SKM-1 treated with dmso at 0.1 percent for 144 hours (cell line): ENCODE results near the gene RGL2.
"Not testable (repeated sequence)": the region's sequence is repeated elsewhere in the genome, so short reads cannot be mapped to it uniquely, and the experiment has no call there.

Source experiments
- DNase-seq: peaks from one replicate; lab custom pipeline; 2025; ENCODE audit not compliant: unreplicated experiment; lab: John Stamatoyannopoulos, UW

Gene RGL2, protein sequence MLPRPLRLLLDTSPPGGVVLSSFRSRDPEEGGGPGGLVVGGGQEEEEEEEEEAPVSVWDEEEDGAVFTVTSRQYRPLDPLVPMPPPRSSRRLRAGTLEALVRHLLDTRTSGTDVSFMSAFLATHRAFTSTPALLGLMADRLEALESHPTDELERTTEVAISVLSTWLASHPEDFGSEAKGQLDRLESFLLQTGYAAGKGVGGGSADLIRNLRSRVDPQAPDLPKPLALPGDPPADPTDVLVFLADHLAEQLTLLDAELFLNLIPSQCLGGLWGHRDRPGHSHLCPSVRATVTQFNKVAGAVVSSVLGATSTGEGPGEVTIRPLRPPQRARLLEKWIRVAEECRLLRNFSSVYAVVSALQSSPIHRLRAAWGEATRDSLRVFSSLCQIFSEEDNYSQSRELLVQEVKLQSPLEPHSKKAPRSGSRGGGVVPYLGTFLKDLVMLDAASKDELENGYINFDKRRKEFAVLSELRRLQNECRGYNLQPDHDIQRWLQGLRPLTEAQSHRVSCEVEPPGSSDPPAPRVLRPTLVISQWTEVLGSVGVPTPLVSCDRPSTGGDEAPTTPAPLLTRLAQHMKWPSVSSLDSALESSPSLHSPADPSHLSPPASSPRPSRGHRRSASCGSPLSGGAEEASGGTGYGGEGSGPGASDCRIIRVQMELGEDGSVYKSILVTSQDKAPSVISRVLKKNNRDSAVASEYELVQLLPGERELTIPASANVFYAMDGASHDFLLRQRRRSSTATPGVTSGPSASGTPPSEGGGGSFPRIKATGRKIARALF

DNA sequence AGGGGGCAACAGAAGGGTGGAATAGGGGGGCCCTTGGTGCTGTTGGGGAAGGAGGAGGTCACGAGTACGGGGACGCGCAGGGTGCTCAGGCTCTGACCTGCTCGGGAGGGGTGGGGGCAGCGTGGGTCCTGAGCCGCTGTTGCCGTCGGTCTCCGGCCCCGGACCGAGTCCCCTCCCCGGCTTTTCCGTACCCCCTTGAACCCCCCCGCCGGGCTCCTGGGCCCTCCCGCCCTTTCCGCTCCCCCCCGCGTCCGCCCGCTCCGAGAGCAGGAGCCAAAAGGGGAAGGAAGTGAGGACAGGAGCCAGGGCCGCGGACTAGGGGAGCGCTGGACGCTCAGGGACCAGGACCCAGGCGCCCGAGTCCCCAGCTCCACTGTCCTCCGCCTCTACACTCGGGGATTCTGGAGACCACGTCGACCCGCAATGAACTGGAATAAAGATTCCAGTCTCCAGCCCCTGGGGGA lies at the start of gene RGL2:
Gene RGL2, minus strand, starts transcription at position 170 of the 464 bp plus-strand sequence. CDS start 332 bp downstream, outside the sequence.
- DNase-seq: peak; percentile 76

DNA sequence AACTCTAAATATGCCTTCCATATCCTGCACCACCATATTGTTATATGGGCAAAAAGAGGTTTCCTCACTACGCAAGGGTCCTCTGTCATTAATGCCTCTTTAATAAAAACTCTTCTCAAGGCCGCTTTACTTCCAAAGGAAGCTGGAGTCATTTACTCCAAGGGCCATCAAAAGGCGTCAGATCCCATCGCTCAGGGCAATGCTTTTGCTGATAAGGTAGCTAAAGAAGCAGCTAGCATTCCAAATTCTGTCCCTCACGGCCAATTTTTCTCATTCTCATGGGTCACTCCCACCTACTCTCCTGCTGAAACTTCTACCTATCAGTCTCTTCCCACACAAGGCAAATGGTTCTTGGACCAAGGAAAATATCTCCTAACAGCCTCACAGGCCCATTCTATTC lies 49.1 kb upstream of the RGL2 start:
- no peak for DNase-seq

DNA sequence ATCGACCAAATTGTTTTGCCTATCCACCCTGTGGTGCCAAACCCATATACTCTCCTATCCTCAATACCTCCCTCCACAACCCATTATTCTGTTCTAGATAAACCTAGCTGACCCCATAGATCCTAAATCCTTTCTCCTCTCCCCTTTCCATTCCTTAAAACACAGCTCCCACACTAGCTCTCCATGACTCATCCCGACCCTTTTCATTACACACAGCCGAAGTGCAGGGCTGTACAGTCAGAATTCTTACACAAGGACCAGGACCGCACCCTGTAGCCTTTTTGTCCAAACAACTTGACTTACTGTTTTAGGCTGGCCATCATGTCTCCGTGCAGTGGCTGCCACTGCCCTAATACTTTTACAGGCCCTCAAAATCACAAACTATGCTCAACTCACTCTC lies 48.2 kb upstream of the RGL2 start:
- not testable (repeated sequence) for DNase-seq

DNA sequence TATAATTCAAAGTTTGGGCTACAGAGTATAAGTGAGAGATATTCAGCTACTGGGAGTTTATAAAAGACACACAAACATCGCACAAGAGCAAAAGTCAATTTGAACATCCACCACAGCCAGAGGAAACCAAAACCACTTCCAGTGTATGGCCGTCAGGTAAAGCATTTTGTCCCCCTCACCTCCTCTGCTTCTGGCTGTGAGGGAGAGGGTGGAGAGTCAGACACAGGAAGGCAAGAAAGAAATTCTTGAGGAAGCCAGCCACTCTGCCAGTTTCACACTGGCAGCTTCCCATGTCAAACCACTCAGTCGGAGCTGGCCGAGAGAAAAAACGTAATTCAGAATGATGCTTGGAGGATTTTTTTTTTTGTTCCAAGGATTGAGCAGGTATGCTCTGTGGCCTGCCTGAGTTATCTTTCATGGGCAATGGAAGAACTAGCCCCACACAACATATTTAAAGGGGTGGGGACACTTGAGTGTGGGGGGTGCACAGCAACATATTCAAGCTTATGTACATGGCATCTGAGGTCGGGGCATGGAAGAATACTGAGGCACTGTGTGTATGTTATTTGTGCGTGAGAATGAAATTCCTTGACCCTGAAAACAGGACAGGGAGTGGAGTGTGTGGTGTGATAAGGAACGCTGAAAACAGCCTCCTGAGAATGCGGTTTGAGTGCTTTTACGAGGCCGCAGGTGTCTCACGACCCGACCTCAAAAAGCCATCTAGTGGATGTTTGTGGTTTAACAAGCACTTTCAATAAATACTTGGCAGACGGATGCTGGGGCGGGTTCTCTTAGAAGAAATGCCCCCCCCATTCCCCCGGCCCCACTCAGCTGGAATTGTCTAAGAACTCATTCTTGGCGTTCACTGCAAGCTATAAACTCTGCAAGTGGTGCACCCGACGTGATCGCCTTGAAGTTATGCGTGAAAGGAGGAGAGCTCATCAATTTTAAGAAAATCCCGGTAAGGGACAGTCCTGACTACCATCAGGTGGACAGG lies 46.3 kb upstream of the RGL2 start:
- DNase-seq: peak; percentile 58

DNA sequence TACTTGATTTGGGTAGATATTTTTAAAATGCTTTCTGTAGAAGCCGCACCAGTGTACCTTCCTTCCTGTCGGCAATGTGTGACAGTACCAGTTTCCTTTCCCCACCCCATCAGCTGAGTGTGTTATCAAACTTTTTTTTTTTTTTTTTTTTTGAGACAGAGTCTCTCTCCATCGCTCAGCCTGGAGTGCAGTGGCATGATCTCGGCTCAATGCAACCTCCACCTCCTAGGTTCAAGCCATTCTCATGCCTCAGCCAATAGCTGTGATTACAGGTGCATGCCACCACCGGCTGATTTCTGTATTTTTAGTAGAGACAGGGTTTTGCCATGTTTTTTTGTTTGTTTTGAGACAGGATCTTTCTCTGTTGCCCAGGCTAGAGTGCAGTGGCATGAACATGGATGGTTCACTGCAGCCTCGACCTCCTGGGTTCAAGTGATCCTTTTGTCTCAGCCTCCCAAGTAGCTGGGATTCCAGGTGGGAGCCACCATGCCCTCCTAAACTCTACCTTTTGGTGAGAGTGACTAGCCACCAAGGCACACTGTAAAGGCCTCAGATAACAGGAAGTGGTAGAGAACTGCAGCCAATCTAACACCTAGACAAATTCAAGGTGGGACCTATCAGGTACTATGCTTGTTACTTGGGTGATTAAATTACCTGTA lies 45.3 kb upstream of the RGL2 start:
- no peak for DNase-seq

DNA sequence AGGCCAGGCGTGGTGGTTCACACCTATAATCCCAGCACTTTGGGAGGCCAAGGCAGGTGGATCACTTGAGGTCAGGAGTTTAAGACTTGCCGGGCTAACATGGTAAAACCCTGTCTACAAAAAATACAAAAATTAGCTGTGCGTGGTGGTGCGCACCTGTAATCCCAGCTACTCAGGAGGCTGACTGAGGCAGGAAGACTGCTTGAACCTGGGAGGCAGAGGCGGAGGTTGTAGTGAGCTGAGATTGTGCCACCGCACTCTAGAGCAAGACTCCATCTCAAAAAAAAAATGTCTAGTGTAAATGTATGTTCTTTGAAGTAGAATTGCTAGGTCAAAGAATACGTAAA lies 44.8 kb upstream of the RGL2 start:
- DNase-seq: not testable (repeated sequence)

DNA sequence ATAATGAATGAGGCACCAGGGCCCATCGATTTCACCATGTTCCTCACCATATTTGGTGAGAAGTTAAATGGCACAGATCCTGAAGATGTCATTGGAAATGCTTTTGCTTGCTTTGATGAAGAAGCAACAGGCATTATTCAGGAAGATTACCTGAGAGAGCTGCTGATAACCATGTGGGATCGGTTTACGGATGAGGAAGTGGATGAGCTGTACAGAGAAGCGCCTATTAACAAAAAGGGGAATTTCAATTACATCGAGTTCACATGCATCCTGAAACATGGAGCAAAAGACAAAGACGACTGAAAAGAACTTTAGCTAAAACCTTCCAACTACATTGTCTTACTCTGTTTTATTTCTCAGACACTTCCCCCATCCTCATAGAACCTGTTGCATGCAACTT lies 40.5 kb upstream of the RGL2 start:
- DNase-seq: no peak

DNA sequence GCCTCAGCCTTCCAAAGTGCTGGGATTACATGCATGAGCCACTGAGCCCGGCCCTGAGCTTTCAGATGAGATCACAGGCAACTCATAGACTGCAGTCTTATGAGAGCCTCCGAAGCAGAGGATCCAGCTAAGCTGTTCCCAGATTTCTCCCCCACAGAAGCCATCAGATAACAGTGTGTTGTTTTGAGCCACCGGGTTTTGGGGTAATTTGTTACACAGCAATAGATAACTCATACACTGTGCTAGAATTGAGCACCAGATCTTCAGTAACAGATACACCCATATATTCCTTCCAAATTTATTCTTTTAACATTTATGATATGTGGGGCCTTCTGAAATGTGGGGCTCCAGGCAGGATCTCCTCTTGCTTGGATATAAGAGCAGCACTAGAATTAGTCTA lies 37.8 kb upstream of the RGL2 start:
- DNase-seq: no peak

DNA sequence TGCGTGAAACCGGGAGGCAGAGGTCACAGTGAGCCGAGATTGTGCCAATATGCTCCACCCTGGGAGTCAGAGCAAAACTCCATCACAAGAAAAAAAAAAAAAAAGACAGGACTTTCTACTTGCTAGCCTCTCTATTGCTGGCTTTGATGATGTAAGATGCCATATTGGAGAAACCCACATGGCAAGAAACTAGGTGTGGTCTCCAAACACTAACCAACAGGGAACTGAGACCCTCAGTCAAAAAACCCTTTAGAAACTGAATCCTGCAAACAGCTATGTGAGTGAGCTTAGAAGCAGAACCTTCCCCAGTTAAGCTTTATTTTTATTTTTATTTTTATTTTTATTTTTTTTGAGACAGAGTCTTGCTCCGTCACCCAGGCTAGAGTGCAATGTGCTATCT lies 37.2 kb upstream of the RGL2 start:
- DNase-seq: no peak

DNA sequence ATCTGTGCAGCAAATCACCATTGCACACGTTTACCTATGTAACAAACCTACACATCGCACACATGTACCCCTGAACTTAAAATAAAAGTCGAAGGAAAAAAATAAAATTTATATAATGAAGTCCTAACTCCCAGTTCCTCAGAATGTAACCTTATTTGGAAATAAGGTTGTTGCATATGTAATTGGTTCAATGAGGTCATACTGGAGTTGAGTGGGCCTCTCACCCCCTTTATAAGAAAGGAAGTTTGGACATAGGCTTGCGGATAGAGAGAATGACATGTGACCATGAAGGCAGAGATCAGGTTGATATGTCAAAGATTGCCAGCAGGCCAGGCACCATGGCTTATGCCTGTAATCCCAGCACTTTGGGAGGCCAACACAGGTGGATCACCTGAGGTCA lies 34.9 kb upstream of the RGL2 start:
- no peak for DNase-seq

DNA sequence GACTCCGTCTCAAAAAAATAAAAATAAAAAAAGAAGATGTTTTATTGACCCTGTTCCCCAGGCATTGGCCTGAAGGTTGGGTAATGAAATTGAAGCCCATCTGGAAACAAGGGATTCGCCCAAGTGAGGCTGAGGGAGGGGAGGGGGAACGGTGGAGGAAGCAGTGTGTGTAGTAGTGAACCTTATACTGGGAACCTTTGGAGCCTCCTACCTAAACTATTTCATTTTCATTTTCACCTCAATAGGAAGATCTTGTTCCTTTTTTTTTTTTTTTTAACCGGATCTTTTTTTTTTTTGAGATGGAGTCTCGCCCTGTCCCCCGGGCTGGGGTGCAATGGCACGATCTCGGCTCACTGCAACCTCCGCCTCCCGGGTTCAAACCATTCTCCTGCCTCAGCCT lies 32.0 kb upstream of the RGL2 start:
- DNase-seq: no peak

DNA sequence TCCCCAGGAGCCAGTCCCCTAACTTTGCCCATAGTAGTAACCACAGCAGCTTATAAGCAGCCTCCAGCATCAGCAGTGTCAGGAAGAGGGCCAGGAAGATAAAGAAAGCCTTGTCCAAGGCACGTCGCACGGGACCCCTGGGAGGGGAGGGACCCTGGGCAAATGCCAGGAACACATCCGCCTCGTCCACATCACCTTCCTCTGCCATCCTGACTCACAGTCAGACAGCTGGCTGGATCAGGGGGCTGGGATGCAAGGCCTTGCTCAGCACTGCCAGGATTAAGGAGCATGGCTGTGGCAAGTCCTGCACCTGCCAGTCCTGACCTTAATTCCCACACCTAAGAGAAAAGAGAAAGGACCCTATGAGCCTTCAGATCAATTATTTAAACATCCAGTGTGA lies 30.3 kb upstream of the RGL2 start:
- no peak for DNase-seq

DNA sequence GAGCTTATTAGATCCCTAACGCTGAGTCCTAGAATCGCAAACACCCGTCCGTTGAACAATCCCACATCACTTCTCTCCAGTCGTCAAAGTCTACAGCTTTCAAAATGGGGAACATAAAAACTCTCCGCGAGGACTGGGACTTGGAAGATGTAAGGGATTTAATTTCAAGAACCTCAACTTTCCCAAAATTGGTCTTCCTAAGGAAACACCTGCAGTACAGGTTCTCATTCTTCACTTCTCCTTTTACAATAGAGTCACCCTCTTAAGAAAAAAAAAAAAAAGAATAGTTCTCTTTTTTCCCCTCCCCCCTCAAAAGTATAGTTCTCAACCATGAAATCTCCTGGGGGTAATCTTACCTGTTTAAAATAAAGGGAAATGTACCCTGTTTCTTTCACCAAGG lies 25.4 kb upstream of the RGL2 start:
- peak; percentile 9 for DNase-seq

DNA sequence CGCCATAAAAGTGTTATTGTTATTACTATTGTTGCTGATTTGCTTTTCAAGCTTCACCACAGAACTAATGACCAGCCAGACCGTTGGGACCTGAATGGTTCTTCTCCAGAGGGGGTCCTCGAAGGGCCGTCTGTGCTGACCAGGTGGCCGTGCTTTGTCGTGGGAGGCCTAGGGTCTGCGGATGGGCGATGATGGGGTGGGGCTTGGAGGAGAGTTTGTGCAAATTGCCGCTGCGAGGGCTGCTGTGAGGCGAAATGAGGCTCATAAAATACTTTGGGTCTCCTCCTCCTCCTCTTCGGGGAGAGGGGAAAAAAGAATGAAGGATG lies 24.8 kb upstream of the RGL2 start:
- DNase-seq: no peak

DNA sequence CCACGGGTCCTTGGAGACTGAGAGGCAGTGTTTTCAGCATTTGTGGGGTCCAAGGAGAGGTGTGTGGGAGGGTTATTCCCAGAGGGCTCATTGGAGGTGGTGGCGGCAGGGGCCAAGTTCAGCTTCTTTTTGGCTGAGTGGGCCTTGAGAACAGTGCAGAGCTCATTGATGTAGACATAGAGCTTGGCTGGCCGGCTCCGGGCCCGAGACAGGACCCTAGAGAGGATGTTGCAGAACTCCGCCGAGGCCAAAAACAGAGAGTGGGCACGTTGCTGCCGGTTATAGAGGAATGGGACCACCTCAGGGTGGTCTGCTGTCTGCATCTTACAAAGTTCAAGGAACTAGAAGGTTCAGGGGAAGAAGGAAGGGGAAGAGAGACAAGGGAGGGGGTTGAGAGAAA lies 22.5 kb upstream of the RGL2 start:
- no peak for DNase-seq

DNA sequence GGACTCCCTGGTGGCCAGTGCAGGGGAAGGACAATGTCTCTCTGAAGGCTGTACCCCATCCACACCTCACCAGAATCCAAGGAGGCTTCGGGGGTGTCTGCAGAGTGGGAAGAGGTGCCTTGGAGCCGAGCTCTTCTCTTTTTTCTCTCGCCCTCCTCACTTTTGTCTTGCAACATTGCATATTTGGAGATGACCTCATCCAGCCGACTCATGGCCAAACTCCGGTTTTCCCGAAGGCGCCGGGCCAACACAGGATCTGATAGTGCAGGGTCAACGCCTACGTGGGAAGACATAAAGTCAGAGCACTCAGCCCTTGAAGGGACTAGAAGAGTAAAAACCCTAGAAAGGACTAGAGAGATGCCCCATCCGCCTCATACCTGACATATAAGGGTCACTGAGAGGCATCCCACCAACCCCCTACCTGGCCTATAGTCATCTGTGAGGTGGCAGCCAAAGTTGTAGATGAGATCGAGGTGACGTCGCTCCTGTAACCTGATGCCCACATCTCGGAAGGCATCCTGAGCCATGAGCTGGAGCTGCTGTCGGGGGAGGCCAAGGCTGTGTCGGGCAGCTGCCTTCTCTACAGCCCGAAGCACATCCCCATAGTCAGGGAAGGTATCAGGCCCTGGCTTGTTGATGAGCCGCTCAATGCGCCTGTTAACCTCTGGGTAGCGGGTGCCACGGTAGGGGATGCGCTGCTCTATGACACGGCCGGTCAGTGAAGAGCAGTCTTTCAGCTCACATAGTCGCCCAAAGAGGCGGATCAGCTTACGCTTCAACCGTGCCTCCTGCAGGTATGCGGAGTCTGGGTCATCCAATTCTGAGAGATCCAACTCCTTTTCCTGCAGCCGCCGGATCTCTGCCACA lies 21.8 kb upstream of the RGL2 start:
- DNase-seq: no peak

DNA sequence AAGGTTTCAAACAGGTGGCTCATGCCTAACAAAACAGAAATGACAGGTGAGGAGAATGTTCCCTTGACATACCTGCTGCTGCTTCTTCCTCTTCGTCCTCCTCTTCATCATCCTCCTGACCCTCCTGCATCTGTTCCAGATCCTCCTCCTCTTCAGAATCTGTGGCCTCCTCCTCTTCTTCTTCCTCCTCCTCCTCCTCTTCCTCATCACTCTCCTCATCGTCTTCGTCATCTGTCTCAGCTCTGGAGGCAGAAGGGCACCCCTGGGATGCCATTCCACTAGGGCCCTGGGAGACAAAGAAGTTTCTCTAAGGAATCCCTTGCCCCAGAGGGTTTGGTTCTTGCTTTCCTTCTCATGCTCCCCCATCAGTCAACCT lies 21.2 kb upstream of the RGL2 start:
- DNase-seq: no peak

DNA sequence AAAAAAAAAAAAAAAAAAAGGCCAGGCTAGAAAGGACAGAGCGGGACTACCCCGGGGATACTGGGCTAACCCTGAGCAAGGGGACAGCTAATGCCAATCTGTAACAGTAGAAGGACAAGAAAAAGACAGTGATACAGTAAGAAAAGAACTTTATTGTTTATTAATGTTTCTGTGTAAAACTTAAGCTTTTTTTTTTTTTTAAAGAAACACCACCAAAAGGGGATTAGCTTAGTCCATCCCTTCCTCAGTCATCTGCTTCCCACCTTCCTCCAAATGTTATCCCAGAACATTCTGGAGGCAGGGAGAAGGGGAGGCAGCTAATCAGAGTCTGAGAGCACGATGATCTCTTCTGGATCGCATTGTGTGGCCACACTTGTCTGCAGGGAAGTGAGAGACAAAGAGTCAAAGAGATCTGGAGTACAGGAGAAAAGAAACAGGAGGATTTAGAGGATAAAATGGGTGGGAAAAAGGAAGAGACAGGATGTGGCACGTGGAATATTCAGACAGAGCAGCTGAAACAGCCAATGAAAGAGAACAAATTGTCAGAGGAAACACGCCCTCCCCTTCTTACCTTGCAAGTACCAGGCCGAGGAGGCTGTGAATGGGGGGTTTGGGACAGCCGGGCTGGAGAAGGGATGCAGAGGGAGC lies 19.8 kb upstream of the RGL2 start:
- DNase-seq: no peak

DNA sequence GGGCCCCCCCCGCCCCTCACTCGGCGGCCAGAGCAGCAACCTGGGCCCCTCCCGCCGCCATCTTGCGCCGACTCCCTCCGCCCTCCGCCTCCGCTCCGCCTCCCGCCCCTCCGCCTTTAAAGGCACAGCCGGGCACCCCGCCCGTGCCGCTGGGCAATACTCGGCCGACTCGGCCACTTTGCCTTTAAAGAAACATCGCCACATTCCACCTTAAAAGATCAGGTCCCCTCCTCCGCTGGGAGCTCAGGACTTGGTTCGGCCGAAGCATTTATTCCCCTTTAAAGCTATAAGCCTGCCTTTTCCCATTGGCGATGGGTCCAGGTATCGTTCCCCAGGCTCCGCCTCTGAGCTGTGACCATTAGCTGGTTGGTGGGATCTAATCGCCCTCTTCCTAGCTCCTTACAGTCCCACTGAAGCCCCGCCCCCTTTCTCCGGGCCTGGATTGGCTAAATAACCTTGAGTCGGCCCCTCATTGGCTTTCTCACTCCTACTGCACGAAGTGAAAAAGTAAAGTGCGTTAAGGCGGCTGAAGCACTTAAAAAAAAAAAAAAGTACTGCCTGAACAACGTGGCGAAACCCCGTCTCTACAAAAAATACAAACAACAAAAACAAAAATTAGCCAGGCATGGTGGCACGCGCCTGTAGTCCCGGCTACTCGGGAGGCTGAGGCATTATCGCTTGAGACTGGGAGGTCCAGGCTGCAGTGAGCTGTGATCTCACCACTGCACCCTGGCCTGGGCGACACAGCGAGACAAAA lies 19.1 kb upstream of the RGL2 start, which contains the start of gene ZBTB22:
Gene ZBTB22, minus strand, starts transcription at position 76 of the 757 bp plus-strand sequence. CDS start 828 bp downstream, outside the sequence.
- peak; percentile 98 for DNase-seq
